D341Med (cell line): ENCODE measurements around the gene DNAJC6.
"Not testable (repeated sequence)": the region's sequence is repeated elsewhere in the genome, so short reads cannot be mapped to it uniquely, and the experiment has no call there.

Experiments used
- DNase-seq: peaks from one replicate; pipeline ENCODE4 v3.0.0; 2012; ENCODE audit warnings: low spot score

The DNAJC6 gene

DNA sequence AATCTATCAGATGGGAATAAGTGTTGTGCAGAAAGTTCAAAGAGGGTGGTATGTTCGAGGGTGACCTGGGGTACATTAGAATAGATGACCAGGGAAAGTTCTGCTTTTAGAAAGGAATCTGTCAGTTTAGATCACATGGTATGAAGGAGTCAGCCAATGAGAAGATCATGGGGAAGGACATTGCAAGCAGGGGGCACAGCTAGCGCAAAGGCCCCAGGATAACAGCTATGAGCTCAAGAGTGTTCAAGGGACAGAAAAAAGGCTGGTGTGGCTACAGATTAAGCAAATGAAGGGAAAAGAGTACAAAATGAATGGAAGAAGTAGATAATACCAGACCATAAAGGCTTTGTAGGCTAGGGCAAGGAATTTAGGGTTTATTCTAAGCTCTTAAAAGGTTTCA lies 119.7 kb downstream of the DNAJC6 start:
- no peak for DNase-seq

DNA sequence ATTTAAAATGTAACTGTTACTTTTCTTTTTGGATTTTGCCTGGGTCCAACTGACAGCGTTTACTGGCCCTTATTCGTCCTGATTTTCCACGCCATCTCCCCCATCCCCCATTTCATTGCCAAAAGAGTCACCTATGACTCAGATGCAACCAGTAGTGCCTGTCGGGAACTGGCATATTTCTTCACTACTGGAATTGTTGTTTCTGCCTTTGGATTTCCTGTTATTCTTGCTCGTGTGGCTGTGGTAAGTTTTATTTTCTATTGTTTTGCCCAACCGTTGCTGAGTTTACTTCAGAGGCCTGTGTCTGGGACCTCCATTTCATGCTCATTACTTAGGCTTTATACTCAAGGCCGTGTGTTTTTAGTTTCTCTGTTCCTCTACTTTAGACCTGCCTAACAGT lies 120.5 kb downstream of the DNAJC6 start:
- no peak for DNase-seq

DNA sequence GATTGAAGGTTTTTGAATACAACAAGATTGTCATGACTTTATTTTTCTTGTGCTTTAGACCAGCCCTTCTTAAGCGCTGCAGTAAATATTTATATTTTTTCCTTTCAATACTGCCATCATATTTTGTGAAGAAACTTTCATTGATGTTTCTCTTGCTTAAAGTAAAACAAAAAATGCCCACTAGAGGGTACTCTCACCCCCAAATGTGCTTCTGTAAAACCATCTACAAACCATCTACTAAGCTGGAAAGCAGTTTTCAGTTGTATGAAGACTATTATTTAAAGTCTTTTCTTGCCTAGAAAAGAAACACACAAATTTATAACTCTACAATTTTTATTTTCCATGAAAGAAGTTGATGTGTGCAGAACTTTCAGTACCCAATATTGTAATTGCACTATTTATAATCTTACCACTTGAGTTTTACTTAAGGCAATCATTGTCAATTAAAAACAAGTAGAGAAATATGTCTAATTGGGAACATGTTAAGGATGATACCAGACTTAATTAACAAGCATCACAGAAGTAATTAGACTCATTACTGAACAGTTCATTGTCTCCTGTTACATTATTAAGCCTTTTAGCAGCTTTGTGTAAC lies 121.9 kb downstream of the DNAJC6 start:
- no peak for DNase-seq

DNA sequence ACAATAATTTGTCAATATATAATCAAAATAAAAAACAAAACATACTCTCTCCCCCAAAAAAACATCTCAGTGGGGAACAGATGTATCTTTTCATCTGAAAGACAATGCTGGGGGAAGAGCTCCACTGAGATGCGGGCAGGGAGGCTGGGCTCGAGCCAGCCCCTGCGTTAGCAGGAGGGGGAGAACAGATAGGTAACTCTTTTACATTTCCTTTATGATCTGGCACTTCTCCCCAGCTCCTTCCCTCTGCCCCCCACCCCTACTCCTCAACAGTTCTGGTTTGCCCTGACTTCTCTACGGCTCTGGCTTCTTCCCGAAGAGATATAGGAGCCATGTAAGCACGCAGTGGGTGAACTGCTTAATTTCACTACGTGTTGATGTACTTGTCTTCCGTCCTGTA lies 123.6 kb downstream of the DNAJC6 start:
- no peak for DNase-seq

DNA sequence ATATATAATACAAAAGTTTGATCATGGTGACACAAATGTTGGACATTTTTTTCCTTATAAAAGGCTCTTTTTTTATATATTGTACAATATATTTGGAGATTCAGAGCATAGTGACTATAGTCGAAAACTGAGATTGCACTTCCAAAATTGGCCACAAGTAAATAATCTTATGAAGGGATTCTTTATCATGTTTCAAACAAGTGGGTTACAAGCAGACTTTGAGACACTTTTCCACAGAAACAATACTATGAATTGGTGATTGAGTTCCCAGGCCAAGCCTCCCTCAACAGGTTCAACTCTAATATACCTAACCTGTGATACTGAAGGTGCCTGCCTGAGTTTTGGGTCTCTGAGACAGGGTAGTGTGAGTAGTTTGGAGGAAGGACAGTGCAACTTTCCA lies 124.9 kb downstream of the DNAJC6 start:
- no peak for DNase-seq

DNA sequence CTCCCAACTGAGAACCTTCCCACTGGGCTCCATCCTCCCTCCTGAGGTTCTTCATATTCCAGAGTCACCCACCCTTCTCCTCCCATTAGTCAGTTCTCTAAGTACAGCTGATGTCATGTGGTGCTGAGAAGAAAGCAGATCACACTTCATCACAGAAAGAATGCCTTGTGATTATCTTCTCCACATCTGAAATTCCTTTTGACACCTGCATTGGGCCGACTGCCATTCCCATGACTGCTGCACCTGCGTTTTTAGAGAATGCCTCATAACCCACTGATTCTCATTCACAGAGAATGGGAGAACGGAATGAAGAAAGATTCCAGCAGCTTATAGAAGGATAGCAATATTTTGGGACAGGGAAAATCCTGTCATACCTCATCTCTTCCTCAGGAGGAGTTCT lies 125.4 kb downstream of the DNAJC6 start:
- no peak for DNase-seq

DNA sequence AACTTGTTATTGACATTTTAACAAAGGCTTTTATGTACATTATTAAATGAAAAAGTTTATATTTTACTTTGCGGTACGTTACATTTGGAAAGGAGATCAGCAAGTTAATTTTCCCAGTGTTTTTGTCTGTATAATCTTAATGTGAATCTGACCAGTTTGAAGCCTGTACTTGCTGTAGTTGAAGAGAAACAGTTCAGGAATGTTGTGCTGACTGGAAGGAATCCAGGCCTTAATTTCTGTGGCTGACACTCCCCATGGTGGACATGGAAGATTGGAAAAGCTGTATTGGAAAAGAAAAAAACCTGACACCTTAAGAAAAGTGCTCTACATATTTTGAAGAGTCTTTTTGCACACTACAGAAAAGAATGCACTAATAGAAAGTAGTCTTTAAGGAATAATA lies 126.6 kb downstream of the DNAJC6 start:
- no peak for DNase-seq

DNA sequence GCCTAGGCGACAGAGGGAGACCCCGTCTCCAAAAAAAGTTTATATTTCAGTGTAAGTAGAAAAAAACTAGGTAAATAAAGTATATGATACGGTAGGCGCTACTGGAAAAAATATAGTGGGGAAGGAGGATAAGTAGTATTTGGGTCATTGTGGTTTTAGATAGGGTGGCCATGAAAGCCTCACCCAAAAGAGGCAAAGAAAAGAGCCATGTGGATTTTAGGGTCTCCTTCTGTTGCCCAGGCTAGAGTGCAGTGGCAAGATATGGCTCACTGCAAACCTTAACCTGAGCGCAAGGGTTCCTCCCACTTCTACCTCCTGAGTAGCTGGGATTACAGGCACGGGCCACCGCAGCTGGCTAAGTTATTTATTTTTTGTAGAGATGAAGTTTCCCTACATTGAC lies 128.3 kb downstream of the DNAJC6 start:
- DNase-seq: no peak

DNA sequence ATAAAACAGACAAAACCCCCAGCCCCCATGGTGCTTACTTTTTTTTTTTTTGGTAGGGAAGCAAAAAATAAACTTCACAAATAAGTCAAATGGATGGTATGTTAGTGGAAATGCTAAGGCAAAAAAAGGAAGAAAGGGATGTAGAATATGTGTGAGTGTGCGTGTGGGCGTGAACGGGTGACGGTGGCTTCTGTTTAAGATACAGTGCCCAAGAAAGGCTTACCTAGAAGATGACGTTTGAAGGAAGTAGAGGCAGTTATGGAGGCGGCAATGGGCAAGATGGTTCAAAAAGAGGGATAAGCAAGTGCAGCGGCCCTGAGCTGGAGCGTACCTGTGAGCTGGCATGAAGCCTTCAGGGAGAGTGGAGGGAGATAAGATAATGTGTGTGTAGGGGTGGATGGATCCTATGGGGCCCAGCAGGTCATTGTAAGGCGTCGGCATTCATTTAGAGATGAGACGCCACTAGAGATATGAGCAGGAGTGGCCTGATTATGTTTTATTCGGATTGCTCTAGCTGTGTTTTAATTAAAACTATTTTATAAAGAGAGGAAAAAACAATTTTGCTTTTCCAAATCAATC lies 131.1 kb downstream of the DNAJC6 start:
- DNase-seq: no peak

DNA sequence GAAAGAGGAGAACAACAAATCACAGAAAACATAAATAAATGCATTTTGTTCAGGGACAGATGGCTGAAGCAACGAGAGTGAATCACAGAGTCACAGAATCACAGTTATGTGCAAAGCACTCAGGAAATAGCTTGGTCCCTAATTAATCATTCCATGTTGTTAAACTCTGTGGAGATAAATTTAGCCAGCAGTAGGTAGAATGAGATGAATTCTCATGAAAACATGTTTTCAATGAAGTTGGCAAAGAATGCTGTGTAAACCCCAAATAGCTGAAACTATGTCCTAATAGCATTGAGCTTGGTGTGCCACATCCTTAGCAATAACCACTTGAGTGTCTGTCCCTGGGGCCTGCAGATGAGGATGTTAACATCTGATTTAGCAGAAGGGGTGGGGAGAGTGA lies 131.6 kb downstream of the DNAJC6 start:
- DNase-seq: no peak

DNA sequence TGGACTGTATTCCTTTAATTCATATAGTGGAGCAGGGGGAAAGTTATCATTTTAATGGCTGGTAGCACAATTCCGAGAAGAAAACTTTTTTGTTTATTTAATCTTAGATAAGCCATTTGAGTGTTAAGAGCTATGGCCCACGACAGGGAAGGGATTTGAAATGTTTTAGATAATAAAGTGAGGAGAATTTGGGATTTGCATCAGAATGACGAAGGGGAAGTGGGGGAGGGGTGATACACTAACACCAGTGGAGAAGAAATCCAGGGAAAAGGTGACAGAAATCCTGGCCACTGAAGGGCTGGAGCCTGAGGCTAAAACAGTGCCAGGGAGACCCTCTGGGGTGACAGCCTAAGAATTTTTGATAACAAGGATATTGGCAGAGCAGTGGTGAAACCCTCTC lies 132.1 kb downstream of the DNAJC6 start:
- no peak for DNase-seq

DNA sequence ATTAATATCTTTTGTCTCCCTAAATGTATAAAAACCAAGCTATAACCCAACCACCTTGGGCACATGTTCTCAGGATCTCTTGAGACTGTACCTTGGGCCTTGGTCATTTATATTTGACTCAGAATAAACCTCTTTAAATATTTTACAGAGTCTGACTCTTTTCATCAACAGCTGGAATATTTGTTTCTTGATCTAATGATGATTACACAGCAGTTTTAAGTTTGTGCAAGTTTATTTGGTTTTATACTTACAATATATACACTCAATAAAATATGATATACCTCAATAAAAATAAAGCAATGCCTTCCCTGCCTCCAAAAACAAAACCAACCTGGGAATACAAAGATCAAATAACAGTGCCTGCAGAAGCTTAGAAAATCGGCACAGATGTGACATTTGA lies 133.1 kb downstream of the DNAJC6 start:
- DNase-seq: no peak

DNA sequence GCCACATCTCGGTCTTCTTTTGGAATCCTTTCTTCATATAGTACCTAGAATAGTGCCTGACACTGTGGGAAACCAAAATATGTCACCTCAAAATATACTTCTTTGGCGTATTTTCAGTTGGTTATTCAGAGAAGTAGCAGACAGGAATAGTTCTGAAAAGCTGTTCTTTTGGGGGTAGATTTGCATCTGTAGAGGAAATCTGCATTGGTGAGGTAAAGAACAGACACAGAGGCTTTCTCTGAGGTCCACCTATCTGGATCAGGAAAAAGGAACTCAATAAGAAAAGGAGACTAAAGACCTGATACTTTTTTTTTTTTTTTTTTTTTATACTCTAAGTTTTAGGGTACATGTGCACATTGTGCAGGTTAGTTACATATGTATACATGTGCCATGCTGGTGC lies 134.3 kb downstream of the DNAJC6 start:
- no peak for DNase-seq

DNA sequence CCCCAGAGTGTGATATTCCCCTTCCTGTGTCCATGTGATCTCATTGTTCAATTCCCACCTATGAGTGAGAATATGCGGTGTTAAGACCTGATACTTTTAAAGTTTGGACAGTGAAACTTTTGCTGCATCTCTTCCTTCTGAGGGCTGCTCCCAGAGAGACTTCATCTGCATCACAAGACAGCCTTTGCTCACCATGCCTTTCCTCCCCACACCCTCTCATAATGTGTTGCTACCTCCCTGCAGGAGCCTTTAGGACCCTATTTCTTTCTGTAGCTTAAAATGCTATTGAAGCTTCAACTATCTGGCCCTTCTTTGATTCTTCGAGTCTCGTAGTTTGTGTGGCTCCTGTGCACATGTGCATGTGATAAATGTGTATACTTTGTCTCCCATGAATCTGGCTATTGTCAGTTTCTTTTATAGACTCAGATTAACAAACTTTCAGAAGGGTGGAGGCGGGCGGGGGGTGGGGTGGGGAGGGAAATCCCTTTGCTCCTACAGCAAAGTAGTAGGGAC lies 134.8 kb downstream of the DNAJC6 start:
- DNase-seq: no peak

DNA sequence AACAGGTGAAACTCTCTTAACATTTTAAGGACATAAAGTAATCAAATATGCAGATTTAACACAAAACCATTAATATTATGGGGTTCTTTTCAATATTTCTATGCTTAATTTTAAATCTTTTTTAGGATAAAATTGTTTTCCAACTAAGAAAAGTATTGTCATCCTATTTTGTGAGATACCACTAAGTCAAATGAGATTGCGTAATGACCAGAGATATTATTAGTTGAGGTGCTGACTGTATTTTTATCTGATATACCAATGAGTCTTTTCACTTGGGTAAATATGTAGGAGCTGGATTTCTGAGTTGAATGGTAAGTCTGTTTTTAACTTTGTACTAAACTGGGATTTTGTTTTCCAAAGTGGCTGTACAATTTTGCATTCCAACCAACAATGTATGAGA lies 136.5 kb downstream of the DNAJC6 start:
- DNase-seq: no peak

DNA sequence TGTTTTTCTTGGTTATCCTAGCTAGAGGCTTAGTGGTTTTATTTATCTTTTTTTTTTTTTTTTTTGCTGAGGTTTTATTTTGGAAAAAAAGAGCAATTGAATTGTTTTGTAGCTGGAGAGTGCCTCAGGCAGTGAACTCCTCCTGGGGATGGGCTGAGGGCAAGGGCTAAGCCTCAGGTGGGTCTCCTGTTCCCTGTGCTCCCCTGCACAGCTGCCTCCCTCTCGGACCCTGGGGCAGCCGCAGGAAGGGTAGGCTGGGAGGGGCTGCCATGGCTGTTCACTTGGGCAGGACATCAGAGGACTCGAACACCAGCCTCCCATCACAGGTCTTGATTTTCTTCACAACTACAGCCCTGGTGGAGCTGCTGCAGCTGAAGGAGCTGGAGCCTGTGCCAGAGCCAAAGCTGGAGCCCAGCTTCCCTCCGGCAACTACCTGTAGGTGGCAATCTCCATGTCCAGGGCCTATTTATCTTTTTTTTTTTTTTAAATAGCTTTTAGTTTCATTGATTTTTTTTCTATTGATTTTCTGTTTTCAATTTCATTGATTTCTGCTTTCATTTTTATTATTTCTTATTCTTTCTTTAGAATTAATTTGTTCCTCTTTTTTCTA lies 140.0 kb downstream of the DNAJC6 start:
- no peak for DNase-seq

DNA sequence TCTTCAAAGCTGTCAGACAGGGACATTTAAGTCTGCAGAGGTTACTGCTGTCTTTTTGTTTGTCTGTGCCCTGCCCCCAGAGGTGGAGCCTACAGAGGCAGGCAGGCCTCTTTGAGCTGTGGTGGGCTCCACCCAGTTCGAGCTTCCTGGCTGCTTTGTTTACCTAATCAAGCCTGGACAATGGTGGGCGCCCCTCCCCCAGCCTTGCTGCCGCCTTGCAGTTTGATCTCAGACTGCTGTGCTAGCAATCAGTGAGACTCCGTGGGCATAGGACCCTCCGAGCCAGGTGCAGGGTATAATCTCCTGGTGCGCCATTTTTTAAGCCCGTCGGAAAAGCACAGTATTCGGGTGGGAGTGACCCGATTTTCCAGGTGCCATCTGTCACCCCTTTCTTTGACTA lies 146.3 kb downstream of the DNAJC6 start:
- DNase-seq: not testable (repeated sequence)

DNA sequence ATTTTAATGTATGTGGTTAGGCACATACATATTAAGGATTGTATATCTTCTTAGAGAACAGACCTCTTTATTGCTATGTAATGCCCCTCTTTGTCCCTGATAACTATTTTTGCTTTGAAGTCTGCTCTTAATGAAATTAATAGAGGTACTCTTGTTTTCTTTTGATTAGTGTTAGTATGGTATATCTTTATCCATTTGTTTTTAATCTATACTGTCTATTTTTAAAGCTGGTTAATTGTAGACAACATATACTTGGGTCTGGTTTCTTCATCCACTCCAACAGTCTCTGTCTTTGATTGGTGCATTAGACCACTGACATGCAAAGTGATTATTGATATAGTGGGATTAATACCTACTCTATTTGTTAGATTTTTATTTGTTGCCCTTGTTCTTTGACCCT lies 147.1 kb downstream of the DNAJC6 start:
- no peak for DNase-seq

DNA sequence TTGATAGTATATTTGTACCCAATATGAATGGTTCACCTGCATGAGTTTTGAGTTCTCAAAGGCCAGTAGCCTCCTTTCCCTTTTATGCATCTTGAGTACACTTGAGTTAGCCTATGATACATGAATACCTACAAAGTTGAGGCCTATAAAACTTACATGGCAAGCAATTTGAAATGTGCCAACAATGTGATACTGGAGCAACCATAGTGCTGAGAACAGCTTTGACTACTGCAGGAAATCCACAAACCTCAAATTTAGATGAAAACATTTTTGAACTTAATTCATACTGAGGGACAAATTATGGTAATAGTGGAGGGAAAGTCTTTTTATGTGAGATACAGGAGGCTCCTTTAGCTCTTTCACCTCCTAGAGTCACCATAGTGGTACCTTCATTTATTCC lies 148.5 kb downstream of the DNAJC6 start:
- DNase-seq: no peak

DNA sequence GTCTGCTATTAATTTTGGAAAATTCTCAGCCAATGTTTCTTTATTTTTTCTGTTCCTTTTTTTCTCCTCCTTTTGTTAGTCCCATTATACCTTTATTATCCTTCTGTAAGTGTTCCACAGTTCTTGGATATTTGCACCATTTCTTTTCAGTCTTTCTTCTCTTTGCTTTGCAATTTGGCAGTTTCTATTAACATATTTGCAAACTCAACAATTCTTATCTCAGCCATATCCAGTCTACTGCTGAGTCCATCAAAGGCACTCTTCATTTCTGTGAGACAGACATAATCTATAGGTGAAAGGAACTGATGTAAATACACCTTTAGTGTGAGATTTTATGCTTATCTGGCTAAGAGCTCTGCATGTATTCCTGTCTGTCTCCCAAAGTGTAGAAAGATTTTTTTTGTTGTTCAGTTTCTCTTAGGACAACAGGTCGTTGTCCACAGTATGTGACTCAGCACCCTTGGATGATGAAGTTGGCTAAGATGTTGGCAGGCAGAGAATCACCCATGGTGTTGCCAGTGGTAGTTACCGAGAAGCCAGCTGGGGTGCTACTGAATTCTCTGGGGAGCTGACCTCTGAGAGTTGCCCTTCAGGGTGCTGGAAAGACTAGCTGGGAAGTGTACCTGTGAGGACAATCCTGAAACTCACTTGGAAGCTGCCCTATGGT lies 149.5 kb downstream of the DNAJC6 start:
- no peak for DNase-seq

DNA sequence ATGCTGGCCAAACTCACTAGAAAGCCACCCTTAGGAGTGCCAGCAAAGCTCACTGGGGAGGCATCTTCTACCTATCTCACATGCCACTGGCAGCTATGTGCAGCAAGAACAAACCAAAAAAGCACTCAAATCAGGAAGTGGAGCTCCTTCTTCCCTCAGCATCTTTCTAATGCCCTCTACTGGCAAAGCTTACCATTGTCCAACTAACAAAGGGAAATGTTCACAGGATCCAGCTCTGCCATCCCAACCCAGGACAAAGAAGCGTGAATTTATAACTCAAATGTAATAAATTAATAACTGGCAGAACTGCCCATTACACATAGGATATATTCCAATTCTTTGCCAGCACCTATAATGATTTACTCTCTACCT lies 150.0 kb downstream of the DNAJC6 start:
- peak; percentile 47 for DNase-seq
